Endothelial cell of umbilical vein (primary cell): ENCODE results near the gene MARS1. TPM values are rescaled to one million over a fixed set of nuclear protein-coding genes. Genes with fewer than 3 reads are reported as not detected.

Experiments
- BruUV-seq: library from RNA; stranded (reverse); fragments of 400-500 nt; replicated peaks from 2 replicates; lab custom pipeline; 2021; lab: Mats Ljungman, UMichigan
- CTCF ChIA-PET: fragments of 300-600, 350-600 bp; sonication (Branson Sonifier 250); formaldehyde crosslinking; loops from one replicate; lab custom pipeline; 2021; ENCODE audit warnings: antibody characterized with exemption, inconsistent platforms; lab: Charles Lee
- POLR2A ChIA-PET: fragments of 300-600, 350-600 bp; sonication (Branson Sonifier 250); formaldehyde crosslinking; loops from one replicate; lab custom pipeline; 2021; ENCODE audit warnings: antibody characterized with exemption, inconsistent platforms; lab: Charles Lee
- DNase-seq: peaks from one replicate; pipeline ENCODE4 v3.0.0-alpha.2; 2011; ENCODE audit warnings: low read depth, low spot score
- FAIRE-seq: peaks from 2 replicates; lab custom pipeline; 2011; peaks lifted over from hg19 to GRCh38; lab: Jason Lieb, UNC
- H2AFZ ChIP-seq: 2 replicates; pipeline ENCODE4 v1.6.0; 2012; ENCODE audit warnings: low read depth, low read length, control low read depth, inconsistent platforms
- H3K27ac ChIP-seq: 2 replicates; pipeline ENCODE4 v1.5.1; 2011; ENCODE audit warnings: low read depth, mild to moderate bottlenecking, control low read depth, low read length, moderate library complexity; ENCODE audit not compliant: insufficient read depth
- H3K27me3 ChIP-seq, 2 experiments: 2 replicates each; pipeline versions ENCODE4 v1.6.0 to v1.6.1; 2011; ENCODE audit warnings: low read length in 2 of 2, mixed read lengths in 1 of 2; ENCODE audit not compliant: control insufficient read depth in 2 of 2, insufficient read depth in 2 of 2
- H3K36me3 ChIP-seq, 2 experiments: 2 replicates in 1 of 2; 3 replicates in 1 of 2; pipeline ENCODE4 v1.5.1; 2011; ENCODE audit warnings: low read length in 2 of 2, mild to moderate bottlenecking in 1 of 2, moderate library complexity in 1 of 2; ENCODE audit not compliant: control insufficient read depth in 2 of 2, insufficient read depth in 2 of 2; ENCODE audit errors: extremely low read depth in 1 of 2
- H3K4me1 ChIP-seq: 3 replicates; pipeline ENCODE4 v1.5.1; 2011; ENCODE audit warnings: mild to moderate bottlenecking, low read length; ENCODE audit not compliant: control insufficient read depth, insufficient read depth; ENCODE audit errors: extremely low read depth
- H3K4me2 ChIP-seq: 2 replicates; pipeline ENCODE4 v1.6.1; 2011; ENCODE audit warnings: low read length, control low read depth, mixed read lengths; ENCODE audit not compliant: insufficient read depth
- H3K4me3 ChIP-seq, 3 experiments: fragments of 200-600 bp in 1 of 3; sonication (generic), shearing (Covaris generic) in 1 of 3; replicated peaks in 1 of 3; 2 replicates each; pipeline ENCODE4 v1.5.1; 2011 to 2016; ENCODE audit warnings: control low read depth in 3 of 3, low read length in 3 of 3, mild to moderate bottlenecking in 2 of 3, inconsistent platforms in 1 of 3, low read depth in 1 of 3, moderate library complexity in 1 of 3; ENCODE audit not compliant: insufficient read depth in 1 of 3
- H3K79me2 ChIP-seq: 2 replicates; pipeline ENCODE4 v1.6.0; 2012; ENCODE audit warnings: low read length, inconsistent platforms; ENCODE audit not compliant: control insufficient read depth, insufficient read depth
- H3K9ac ChIP-seq: replicated peaks from 2 replicates; pipeline ENCODE3; 2011; ENCODE audit warnings: low read length, control low read depth; ENCODE audit not compliant: insufficient read depth; ENCODE audit errors: extremely low read depth
- H3K9me1 ChIP-seq: replicated peaks from 3 replicates; pipeline ENCODE4 v1.6.0; 2011; ENCODE audit warnings: mild to moderate bottlenecking, low read length; ENCODE audit not compliant: control insufficient read depth, insufficient read depth; ENCODE audit errors: extremely low read depth
- H3K9me3 ChIP-seq: replicated peaks from 2 replicates; pipeline ENCODE4 v1.5.1; 2012; ENCODE audit warnings: low read length, inconsistent platforms; ENCODE audit not compliant: control insufficient read depth, insufficient read depth
- H4K20me1 ChIP-seq: replicated peaks from 2 replicates; pipeline ENCODE3; 2011; ENCODE audit warnings: mild to moderate bottlenecking, low read length; ENCODE audit not compliant: control insufficient read depth, insufficient read depth; ENCODE audit errors: extremely low read depth
- EZH2 ChIP-seq: IDR thresholded peaks from 2 replicates; pipeline ENCODE4 v1.6.1; 2012; ENCODE audit warnings: borderline replicate concordance, low read depth, mild to moderate bottlenecking, moderate library complexity, low read length, inconsistent platforms; ENCODE audit not compliant: severe bottlenecking
- FOS ChIP-seq: IDR thresholded peaks from 2 replicates; pipeline ENCODE4 v1.6.1; 2011; ENCODE audit warnings: mild to moderate bottlenecking, low read length, moderate library complexity, borderline replicate concordance; ENCODE audit not compliant: insufficient read depth
- GATA2 ChIP-seq: IDR thresholded peaks from 2 replicates; pipeline ENCODE4 v1.7.0; 2011; ENCODE audit warnings: low read depth, mild to moderate bottlenecking, moderate library complexity, mixed read lengths, low read length; ENCODE audit not compliant: insufficient read length, insufficient read depth
- JUN ChIP-seq: IDR thresholded peaks from 2 replicates; pipeline ENCODE4 v1.6.1; 2011; ENCODE audit warnings: borderline replicate concordance, low read depth; ENCODE audit not compliant: insufficient read length, insufficient read depth
- MYC ChIP-seq: IDR thresholded peaks from one replicate; pipeline ENCODE4 v1.6.1; 2011; ENCODE audit warnings: mild to moderate bottlenecking, low read depth, low read length
- POLR2A ChIP-seq: IDR thresholded peaks from 2 replicates; pipeline ENCODE4 v1.6.1; 2012; ENCODE audit warnings: low read depth, mild to moderate bottlenecking, control low read depth, low read length
- POLR2AphosphoS5 ChIP-seq: IDR thresholded peaks from 2 replicates; pipeline ENCODE4 v1.6.1; 2012; ENCODE audit warnings: low read depth, mild to moderate bottlenecking, control low read depth, low read length, moderate library complexity; ENCODE audit not compliant: insufficient read depth
- dilution Hi-C: fragments of 300-500 bp; cut with MboI; formaldehyde crosslinking; loops from one replicate; pipeline ENCODE4 v1.15.0; 2019; ENCODE audit warnings: low sequenced_read_pairs; ENCODE audit not compliant: extremely low pct_ligation_motif_present
- intact Hi-C: fragments of 100-400 bp; cut with micrococcal nuclease; formaldehyde crosslinking; loops from one replicate; pipeline ENCODE4 v1.10.0; 2022
- polyA plus RNA-seq, 4 experiments: library from polyadenylated mRNA; depleted of rRNA in 3 of 4; stranded (reverse) in 3 of 4; unstranded in 1 of 4; fragments of >200 nt; gene quantifications; 2 replicates each; pipeline versions ENCODE4 v1.2.1 to v1.2.3, GENCODE V29; 2011 to 2012; ENCODE audit warnings: missing spikeins in 1 of 4
- total RNA-seq: library from RNA; stranded (reverse); gene quantifications from 2 replicates; pipeline ENCODE4 v1.2.3, GENCODE V29; 2021
- TF ChIP-seq, protein P1 (sequence below), 2 donors: IDR thresholded peaks; 1 replicate in 1 of 2; 2 replicates in 1 of 2; pipeline ENCODE4 v1.5.1; 2011; ENCODE audit warnings: low read length in 2 of 2, mild to moderate bottlenecking in 2 of 2, moderate library complexity in 2 of 2, control low read depth in 1 of 2, inconsistent platforms in 1 of 2, low read depth in 1 of 2; ENCODE audit not compliant: insufficient read depth in 1 of 2; ENCODE audit errors: extremely low read depth in 1 of 2
- TF ChIP-seq, protein P2 (sequence below): IDR thresholded peaks from 2 replicates; pipeline ENCODE4 v1.6.1; 2011; ENCODE audit not compliant: insufficient read depth, insufficient read length

The MARS1 gene
- total and polyA plus RNA-seq, 2 donors (not counting 3 experiments of a cell fraction or from before 2014, with no cell fraction given): 118 to 212 TPM

DNA sequence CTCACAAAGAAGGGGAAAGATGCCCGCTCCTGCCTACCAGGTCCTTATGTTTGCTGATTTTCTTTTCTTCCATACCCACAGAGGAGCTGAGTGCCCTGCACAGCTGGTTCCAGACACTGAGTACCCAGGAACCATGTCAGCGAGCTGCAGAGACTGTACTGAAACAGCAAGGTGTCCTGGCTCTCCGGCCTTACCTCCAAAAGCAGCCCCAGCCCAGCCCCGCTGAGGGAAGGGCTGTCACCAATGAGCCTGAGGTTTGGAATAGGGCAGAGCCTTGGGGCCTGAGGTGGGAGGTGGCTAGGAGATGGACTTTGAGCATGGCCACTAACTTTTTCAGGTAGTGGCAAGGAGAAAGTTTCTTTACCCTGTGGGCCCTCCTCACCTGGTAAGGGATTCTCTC is 2.3 kb downstream of the MARS1 start:
- Histone ChIP-seq H3K9me1 (no peaks in the 10 kb centered on the region), H2AFZ (no peak overlapping the region), H4K20me1 (no peaks in the 10 kb centered on the region), H3K27ac (no peak overlapping the region), H3K36me3 (peaks cover 10 to 18% of the 10 kb centered on the region in 2 experiments), H3K79me2 (peaks cover 23% of the 10 kb centered on the region), H3K9me3 (no peaks in the 10 kb centered on the region), H3K4me3 (no peak overlapping the region), H3K27me3 (no peaks in the 10 kb centered on the region), H3K9ac (no peak overlapping the region), H3K4me1 (peaks cover 9% of the 10 kb centered on the region), H3K4me2 (no peak overlapping the region)
- POLR2A ChIA-PET: no interaction called here
- TF ChIP-seq POLR2AphosphoS5 (no peak), GATA2 (no peak), JUN (no peak), FOS (no peak), EZH2 (no peak), POLR2A (no peak), MYC (no peak)
- TF ChIP-seq, protein P1, sequence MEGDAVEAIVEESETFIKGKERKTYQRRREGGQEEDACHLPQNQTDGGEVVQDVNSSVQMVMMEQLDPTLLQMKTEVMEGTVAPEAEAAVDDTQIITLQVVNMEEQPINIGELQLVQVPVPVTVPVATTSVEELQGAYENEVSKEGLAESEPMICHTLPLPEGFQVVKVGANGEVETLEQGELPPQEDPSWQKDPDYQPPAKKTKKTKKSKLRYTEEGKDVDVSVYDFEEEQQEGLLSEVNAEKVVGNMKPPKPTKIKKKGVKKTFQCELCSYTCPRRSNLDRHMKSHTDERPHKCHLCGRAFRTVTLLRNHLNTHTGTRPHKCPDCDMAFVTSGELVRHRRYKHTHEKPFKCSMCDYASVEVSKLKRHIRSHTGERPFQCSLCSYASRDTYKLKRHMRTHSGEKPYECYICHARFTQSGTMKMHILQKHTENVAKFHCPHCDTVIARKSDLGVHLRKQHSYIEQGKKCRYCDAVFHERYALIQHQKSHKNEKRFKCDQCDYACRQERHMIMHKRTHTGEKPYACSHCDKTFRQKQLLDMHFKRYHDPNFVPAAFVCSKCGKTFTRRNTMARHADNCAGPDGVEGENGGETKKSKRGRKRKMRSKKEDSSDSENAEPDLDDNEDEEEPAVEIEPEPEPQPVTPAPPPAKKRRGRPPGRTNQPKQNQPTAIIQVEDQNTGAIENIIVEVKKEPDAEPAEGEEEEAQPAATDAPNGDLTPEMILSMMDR (IDR thresholded peaks at IDR 0.05; ENCODE audit: extremely low read depth in 1 of 2, insufficient read depth in 1 of 2, low read depth in 1 of 2, low read length in 2 of 2): no peak
- TF ChIP-seq, protein P2, sequence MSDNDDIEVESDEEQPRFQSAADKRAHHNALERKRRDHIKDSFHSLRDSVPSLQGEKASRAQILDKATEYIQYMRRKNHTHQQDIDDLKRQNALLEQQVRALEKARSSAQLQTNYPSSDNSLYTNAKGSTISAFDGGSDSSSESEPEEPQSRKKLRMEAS: no peak
- FAIRE-seq (no peak), DNase-seq (no peak)
- CTCF ChIA-PET: no interaction called here
- intact Hi-C loops: no loop called here
- no TSS peak for BruUV-seq
- dilution Hi-C loops: no loop called here
